ENCODE data around the gene SAT2. TPM values are rescaled to one million over a fixed set of nuclear protein-coding genes. Genes with fewer than 3 reads are reported as not detected.
A peak's percentile ranks its signal among the peaks of the same experiment; 100 is the strongest.

The SAT2 gene
- total RNA-seq (2014; rRNA removed; shearing (Covaris generic)) = 17.3 and 17.6 TPM in 2 replicates

GRCh38 chr17:7627250-7628121 is at the start of gene SAT2:
SAT2 (minus strand) TSS chr17:7627821; CDS start chr17:7627635, 186 bp downstream.
- no peaks in the 10 kb centered on the region for H3K36me3 ChIP-seq
- peak; percentile 92 to 94 for DNase-seq
- peak within 1 kb of the TSS; percentile 77 for H3K4me3 ChIP-seq
- no peaks in the 10 kb centered on the region for H3K9me3 ChIP-seq (replicated peaks)
- peak within 1 kb of the TSS; percentile 74 for H3K27ac ChIP-seq
- no peaks in the 10 kb centered on the region for H3K27me3 ChIP-seq
- H3K4me1 ChIP-seq = no peaks in the 10 kb centered on the region

DNA sequence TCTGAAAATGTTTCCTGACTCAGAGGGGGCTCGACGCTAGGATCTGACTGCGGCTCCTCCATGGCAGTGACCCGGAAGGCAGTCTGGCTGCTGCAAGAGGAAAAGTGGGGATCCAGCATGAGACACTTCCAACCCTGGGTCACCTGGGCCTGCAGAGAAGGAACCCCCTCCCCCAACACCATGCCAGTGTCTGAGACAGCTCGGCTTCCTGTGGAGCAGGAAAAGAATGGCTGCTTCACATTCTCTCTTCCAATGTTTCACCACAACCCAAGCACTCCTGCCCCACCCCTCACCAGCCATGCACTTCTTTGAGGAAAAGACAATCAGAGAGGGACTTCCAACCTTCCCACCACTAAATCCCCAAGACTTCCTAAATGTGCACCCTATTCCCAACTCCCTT is 48.9 kb upstream of the SAT2 start:
- H3K36me3 ChIP-seq = peaks cover 11% of the 10 kb centered on the region
- no peak overlapping the region for H3K4me3 ChIP-seq
- H3K27me3 ChIP-seq = no peaks in the 10 kb centered on the region
- no peak overlapping the region for H3K27ac ChIP-seq
- no peaks in the 10 kb centered on the region for H3K9me3 ChIP-seq (replicated peaks)
- no peak for DNase-seq
- no peaks in the 10 kb centered on the region for H3K4me1 ChIP-seq

DNA sequence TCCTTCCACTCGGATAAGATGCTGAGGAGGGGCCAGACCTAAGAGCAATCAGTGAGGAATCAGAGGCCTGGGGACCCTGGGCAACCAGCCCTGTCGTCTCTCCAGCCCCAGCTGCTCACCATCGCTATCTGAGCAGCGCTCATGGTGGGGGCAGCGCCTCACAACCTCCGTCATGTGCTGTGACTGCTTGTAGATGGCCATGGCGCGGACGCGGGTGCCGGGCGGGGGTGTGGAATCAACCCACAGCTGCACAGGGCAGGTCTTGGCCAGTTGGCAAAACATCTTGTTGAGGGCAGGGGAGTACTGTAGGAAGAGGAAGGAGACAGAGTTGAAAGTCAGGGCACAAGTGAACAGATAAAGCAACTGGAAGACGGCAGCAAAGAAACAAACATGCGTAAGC is 47.3 kb upstream of the SAT2 start:
- no peak overlapping the region for H3K27ac ChIP-seq
- no peak overlapping the region for H3K4me3 ChIP-seq
- DNase-seq = no peak
- no peaks in the 10 kb centered on the region for H3K27me3 ChIP-seq
- peaks cover 11% of the 10 kb centered on the region for H3K36me3 ChIP-seq
- no peaks in the 10 kb centered on the region for H3K4me1 ChIP-seq
- H3K9me3 ChIP-seq (replicated peaks) = no peaks in the 10 kb centered on the region

GRCh38 chr17:7673239-7673638 is 45.6 kb upstream of the SAT2 start:
- no peak overlapping the region for H3K4me3 ChIP-seq
- DNase-seq = peak; percentile 24 to 59
- no peaks in the 10 kb centered on the region for H3K27me3 ChIP-seq
- H3K4me1 ChIP-seq = no peaks in the 10 kb centered on the region
- peaks cover 11% of the 10 kb centered on the region for H3K36me3 ChIP-seq
- no peaks in the 10 kb centered on the region for H3K9me3 ChIP-seq (replicated peaks)
- H3K27ac ChIP-seq = no peak overlapping the region

GRCh38 chr17:7668482-7668881 is 40.9 kb upstream of the SAT2 start:
- Histone ChIP-seq H3K27me3 (no peaks in the 10 kb centered on the region), H3K4me1 (no peaks in the 10 kb centered on the region)

DNA sequence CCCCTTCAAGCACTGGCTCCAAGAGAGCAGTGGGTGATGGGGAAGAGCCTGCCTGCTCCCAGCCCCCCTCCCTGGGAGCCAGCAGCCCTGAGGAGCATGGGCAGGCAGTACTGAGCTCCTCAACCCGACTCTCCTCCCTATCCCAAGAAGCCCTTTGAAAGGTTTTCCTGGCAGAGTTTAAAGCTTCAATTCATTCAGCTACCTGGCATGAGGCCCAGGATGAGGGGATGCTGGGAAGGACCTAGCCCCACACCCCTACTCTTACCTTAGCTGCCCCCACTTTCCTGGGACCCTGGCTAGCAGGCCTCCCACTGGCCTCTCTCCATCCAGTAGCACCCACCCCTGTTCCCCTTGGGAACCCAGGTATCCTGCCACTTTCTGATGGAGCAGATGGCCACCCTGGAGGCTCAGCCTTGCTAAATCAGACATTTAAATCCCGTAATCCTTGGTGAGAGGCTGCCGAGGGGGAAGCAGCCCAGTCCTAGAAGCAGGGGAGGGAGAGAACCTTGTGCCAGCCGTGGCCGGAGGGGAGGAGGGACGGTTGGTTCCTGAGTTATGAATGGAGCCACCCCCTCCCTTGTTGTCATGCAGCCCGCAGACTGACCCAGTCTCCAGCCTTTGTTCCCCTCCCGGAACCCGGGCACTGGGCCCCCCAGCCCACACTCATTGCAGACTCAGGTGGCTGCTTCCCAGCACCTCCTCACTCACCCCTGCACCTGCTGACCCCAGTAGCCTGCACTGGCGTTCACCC is 40.2 kb upstream of the SAT2 start:
- Histone ChIP-seq H3K4me1 (no peaks in the 10 kb centered on the region), H3K36me3 (no peaks in the 10 kb centered on the region; the same call in 1 of the 2 replicates), H3K27ac (no peak overlapping the region), H3K9me3 (replicated peaks) (no peaks in the 10 kb centered on the region), H3K27me3 (no peaks in the 10 kb centered on the region), H3K4me3 (no peak overlapping the region)
- no peak for DNase-seq

More at GRCh38 chr17:7668482-7668881, 40.9 kb upstream of the SAT2 start:
- DNase-seq = no peak
- no peaks in the 10 kb centered on the region for H3K9me3 ChIP-seq (replicated peaks)
- H3K36me3 ChIP-seq = peaks cover 5% of the 10 kb centered on the region
- no peak overlapping the region for H3K27ac ChIP-seq
- H3K4me3 ChIP-seq = no peak overlapping the region

DNA sequence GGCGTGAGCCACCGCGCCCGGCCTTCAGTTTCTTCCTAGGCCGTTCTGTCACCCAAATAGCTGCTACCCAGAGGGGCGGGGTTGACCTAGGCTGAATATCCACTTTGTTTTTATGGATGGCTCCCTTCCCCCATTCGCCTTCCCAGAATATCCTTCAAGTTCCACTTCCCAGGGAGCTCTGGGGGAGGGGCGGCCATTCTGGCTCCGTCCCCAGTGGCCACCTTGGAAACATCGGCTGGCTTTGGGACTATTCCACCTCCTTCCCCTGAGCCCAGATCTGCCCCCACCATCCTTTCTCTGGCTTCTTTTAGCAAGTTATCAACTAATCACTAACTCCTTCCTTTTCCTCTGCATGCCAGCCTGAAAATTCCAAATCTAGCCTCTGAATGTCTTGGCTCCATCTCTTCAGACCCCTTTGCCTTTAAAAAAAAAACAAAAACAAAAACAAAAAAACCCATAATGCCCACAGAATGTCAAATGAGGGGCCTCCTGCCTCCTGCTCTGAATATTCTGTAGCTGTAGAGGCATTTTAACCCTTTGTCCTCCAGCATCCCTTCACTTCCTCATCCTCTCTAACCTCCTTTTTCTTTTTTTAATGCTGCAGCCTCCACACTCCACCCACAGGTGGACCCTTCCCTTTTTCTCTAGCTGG is 29.5 kb upstream of the SAT2 start:
- H3K9me3 ChIP-seq (replicated peaks) = no peaks in the 10 kb centered on the region
- no peak for DNase-seq
- H3K4me1 ChIP-seq = no peaks in the 10 kb centered on the region
- no peaks in the 10 kb centered on the region; the same call in 1 of the 2 replicates for H3K27me3 ChIP-seq
- H3K4me3 ChIP-seq = no peak overlapping the region
- no peaks in the 10 kb centered on the region for H3K36me3 ChIP-seq
- no peak overlapping the region for H3K27ac ChIP-seq

DNA sequence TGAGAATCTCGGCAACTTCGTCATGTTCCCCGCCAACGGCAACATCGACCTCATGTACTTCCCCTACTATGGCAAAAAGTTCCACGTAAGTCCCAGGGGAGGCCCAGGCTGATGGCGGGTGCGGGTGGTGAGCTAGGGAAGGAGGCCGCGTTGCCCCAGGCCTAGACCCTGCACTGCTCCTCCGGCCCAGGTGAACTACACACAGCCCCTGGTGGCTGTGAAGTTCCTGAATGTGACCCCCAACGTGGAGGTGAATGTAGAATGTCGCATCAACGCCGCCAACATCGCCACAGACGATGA is 27.9 kb upstream of the SAT2 start:
- H3K9me3 ChIP-seq (replicated peaks) = no peaks in the 10 kb centered on the region
- H3K4me1 ChIP-seq = no peaks in the 10 kb centered on the region
- no peak for DNase-seq
- H3K4me3 ChIP-seq = no peak overlapping the region
- H3K36me3 ChIP-seq = no peaks in the 10 kb centered on the region
- peaks cover 7% of the 10 kb centered on the region; the same call in 1 of the 2 replicates for H3K27me3 ChIP-seq
- H3K27ac ChIP-seq = no peak overlapping the region

DNA sequence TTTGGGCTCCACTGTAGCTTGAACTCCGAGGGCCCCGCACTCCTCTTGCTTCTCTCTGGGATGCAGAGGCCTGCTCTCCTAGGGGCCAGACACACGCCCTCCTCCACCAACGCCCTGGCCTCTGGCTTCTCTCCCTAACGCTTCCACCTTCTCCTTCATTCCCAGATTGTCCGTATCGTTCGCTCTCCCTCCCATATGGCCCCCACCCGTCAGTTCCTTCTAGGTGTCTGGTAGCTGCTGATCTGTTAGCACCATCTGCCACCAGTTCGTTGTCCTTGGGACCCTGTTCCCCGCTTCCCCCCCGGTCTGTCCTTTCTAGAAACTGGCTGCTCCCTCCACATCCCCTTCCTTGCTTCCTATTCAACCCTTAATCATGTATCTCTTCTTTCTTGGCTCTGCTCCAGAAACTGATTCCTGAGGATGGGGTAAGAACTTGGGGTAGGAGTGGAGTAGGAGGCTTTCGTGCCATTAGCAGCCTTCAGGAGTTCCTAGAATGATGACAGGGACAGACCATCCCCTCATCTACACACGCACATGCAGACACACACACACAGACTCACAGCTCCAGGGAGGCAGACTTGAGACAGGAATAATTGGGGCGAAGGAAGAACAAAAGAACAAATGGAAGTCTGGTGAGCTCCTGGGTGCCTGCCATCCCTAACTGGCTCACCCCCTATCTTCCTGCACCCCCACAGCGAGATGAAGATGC is 27.4 kb upstream of the SAT2 start:
- Histone ChIP-seq H3K9me3 (replicated peaks) (no peaks in the 10 kb centered on the region), H3K27ac (no peak overlapping the region), H3K27me3 (peaks cover 7% of the 10 kb centered on the region; the same call in 1 of the 2 replicates), H3K36me3 (no peaks in the 10 kb centered on the region), H3K4me3 (no peak overlapping the region), H3K4me1 (no peaks in the 10 kb centered on the region)
- DNase-seq = no peak

- Histone ChIP-seq H3K4me1 (no peaks in the 10 kb centered on the region), H3K27me3 (peaks cover 7% of the 10 kb centered on the region; the same call in 1 of the 2 replicates), H3K9me3 (replicated peaks) (no peaks in the 10 kb centered on the region), H3K4me3 (no peak overlapping the region), H3K27ac (no peak overlapping the region), H3K36me3 (no peaks in the 10 kb centered on the region)
- DNase-seq = no peak
Measured at GRCh38 chr17:7652388-7653356, 25.1 kb upstream of the SAT2 start.

DNA sequence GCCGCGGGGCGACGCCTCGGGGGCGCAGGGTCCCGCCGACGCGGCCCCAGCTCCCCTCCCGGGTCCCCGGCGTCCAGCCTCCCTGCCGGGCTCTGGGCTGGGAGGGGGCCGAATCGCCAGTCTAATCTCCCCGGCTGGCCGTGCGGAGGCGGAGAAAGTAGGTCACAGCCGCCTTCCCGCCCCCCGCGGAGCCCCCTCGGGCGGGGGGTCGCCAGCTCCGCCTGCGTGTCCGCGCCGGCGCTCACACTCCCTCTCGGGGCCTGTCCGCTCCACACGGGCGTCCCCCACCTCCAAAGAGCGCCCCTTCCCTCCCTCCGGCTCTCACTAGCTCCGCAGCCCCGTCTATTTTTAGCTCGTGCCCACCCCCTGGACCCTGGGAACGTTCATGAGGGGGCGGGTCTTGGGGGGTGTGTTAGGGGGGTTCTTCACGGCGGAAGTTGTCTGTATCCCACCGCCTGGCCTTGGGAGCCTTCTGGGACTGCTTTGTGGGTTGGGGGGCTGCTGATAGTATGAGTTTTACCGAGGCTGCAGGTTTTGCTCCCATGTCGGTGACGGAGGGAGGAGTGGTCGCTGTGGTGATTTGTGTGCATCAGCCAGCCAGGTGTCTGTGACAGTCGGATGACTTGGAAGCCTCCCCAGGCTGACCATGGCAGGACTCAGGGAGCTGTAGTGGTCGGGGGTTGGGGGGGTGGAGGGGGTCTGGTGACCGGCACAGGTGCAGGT is 24.2 kb upstream of the SAT2 start:
- Histone ChIP-seq H3K36me3 (no peaks in the 10 kb centered on the region), H3K9me3 (replicated peaks) (no peaks in the 10 kb centered on the region), H3K27me3 (peaks cover 7% of the 10 kb centered on the region; the same call in 1 of the 2 replicates), H3K4me3 (peak overlapping the region; percentile 41; the same call in 1 of the 2 replicates), H3K4me1 (no peaks in the 10 kb centered on the region), H3K27ac (no peak overlapping the region)
- DNase-seq = no peak

DNA sequence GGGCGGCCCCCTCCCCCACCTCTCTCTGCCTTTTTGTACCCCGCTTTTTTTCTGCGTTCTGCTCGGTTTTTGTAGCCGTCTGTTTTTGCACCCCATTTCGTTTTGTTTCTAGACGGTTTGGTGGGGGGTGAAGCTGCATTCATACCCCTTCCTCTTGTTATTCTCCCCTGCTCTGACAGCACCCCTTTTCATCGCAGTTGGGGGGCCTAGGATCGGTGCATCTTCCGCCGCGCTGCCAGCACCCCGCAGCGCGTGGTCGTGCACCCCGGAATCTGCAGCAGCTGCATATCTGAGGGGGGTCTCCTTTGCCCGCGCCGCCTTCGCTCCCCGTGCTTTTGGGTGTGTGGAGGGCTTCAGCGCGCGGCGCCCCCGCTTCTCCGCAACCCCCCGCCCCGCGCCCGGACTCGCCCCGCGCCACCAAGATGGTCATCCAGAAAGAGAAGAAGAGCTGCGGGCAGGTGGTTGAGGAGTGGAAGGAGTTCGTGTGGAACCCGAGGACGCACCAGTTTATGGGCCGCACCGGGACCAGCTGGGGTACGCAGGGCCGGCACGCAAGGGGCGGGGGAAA is 23.6 kb upstream of the SAT2 start:
- Histone ChIP-seq H3K4me3 (peak overlapping the region; percentile 41), H3K27ac (no peak overlapping the region), H3K36me3 (no peaks in the 10 kb centered on the region), H3K9me3 (replicated peaks) (no peaks in the 10 kb centered on the region), H3K4me1 (no peaks in the 10 kb centered on the region), H3K27me3 (peaks cover 7% of the 10 kb centered on the region; the same call in 1 of the 2 replicates)
- DNase-seq = no peak

Data from SJCRH30 (cell line).